Measurements from ENCODE around the gene FEM1A.
"Not testable (repeated sequence)": the region's sequence is repeated elsewhere in the genome, so short reads cannot be mapped to it uniquely, and the experiment has no call there.

The FEM1A gene

DNA sequence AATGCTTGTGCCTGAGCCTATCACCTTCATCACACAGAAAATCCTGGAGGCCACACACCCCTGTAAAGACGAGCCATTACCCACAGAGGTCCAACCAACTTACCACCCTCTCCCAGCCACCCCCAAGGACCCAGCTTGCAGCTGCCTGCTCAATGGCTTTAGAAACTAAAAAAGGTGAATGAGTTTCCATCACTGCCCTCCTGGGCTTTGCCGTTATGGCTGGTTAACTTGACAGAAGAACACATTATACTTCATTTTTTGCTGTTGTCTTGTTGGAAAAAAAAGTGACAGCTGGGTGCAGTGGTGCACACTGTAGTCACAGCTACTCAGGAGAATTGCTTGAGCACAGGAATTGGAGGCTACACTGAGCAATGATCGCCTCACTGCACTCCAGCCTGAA is 17.4 kb upstream of the FEM1A start:
- no peaks in the 10 kb centered on the region for H3K9me3 ChIP-seq (ENCODE audit: control insufficient read depth, low read length)
- H3K4me3 ChIP-seq (ENCODE audit: extremely low read depth, insufficient read depth, low read length, poor library complexity, severe bottlenecking): no peak overlapping the region
- no peaks in the 10 kb centered on the region for H3K36me3 ChIP-seq (ENCODE audit: control insufficient read depth, insufficient read depth, low read length)
- 55 to 62% methylated on average over 2 of the region's 3 CpGs for WGBS, 2 experiments (ENCODE audit: insufficient coverage in 2 of 2)
- no peaks in the 10 kb centered on the region for H3K4me1 ChIP-seq (ENCODE audit: control insufficient read depth, insufficient read depth, low read length, poor library complexity, severe bottlenecking)
- H3K27ac ChIP-seq (ENCODE audit: low read depth, low read length, severe bottlenecking): no peak overlapping the region

DNA sequence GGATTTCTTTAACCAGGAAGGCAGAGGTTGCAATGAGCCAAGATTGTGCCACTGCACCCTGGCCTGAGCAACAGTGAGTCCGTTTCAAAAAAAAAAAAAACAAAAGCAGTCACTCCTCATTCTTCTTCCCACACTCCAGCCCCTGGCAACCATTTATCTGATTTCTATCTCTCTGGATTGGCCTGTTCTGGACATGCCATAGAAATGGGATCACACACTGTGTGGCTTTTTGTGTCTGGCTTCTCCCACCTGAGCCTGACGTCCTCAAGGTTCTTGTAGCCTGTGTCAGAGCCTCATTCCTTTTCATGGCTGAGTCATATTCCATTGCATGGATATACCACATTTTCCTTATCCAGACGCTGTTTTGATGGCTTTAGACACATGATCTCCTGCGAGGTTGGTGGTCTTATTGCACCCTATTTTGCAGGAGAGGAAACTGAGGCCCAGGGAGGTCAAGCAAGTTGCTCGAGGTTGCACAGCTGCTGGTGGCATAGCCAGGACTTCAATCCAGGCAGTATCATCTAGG is 15.8 kb upstream of the FEM1A start:
- no peaks in the 10 kb centered on the region for H3K36me3 ChIP-seq (ENCODE audit: control insufficient read depth, insufficient read depth, low read length)
- H3K9me3 ChIP-seq (ENCODE audit: control insufficient read depth, low read length): no peaks in the 10 kb centered on the region
- H3K4me3 ChIP-seq (ENCODE audit: extremely low read depth, insufficient read depth, low read length, poor library complexity, severe bottlenecking): no peak overlapping the region
- no peaks in the 10 kb centered on the region for H3K4me1 ChIP-seq (ENCODE audit: control insufficient read depth, insufficient read depth, low read length, poor library complexity, severe bottlenecking)
- 49 to 64% methylated on average over 3 to 5 of the region's 5 CpGs for WGBS, 2 experiments (ENCODE audit: insufficient coverage in 2 of 2)
- H3K27ac ChIP-seq (ENCODE audit: low read depth, low read length, severe bottlenecking): no peak overlapping the region

DNA sequence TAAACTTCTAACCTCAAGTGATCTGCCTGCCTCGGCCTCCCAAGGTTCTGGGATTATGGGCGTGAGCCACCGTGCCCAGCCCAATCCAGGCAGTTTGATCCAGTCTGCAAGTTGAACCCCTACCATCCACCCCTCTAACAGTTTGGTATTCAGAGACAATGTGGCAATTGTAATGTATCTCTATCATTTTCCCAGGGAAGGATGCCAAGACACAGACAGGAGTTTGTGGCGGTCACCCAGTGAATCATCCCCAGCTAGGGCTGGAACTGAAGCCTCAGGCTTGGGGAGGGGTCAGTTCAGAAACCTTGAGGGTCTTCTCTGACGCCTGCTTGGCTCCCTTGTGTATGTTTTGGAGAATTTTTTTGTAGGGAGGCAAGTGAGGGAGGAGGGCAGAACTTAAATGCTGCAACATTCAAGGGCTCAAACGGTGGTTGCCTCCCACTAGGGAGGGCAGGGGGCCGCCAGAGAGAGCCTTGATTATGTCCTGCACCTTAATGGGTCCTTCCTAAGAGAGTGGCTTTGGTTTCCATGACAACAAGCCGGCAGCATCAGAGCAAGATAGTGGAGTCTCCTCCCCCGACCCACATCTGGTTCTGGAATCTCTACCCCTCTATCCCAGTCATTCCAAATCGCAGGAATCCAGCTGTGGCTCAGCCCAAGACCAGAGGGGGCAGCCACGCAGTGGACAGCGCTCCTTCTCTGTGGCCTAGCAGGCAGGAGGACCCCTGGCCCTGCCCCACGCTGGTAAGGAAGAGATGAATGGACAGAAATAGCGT is 14.9 kb upstream of the FEM1A start:
- H3K27ac ChIP-seq (ENCODE audit: low read depth, low read length, severe bottlenecking): no peak overlapping the region
- no peaks in the 10 kb centered on the region for H3K4me1 ChIP-seq (ENCODE audit: control insufficient read depth, insufficient read depth, low read length, poor library complexity, severe bottlenecking)
- H3K9me3 ChIP-seq (ENCODE audit: control insufficient read depth, low read length): no peaks in the 10 kb centered on the region
- WGBS, 2 experiments (ENCODE audit: insufficient coverage in 2 of 2): 53 to 58% methylated on average over 8 to 14 of the region's 14 CpGs
- H3K4me3 ChIP-seq (ENCODE audit: extremely low read depth, insufficient read depth, low read length, poor library complexity, severe bottlenecking): no peak overlapping the region
- H3K36me3 ChIP-seq (ENCODE audit: control insufficient read depth, insufficient read depth, low read length): no peaks in the 10 kb centered on the region

DNA sequence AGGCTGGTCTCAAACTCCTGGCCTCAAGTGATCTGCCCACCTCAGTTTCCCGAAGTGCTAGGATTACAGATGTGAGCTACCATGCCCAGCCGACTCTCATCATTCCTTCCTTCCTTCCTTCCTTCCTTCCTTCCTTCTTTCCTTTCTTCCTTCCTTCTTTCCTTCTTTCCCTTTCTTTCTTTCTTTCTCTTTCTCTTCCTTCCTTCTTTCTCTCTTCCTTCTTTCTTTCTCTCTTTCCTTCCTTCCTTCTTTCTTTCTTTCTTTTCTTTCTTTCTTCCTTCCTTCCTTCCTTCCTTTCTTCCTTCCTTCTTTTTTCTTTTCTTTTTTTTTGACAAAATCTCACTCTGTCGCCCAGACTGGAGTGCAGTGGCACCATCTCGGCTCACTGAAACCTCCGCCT is 13.4 kb upstream of the FEM1A start:
- H3K36me3 ChIP-seq (ENCODE audit: control insufficient read depth, insufficient read depth, low read length); H3K27ac ChIP-seq (ENCODE audit: low read depth, low read length, severe bottlenecking); H3K4me3 ChIP-seq (ENCODE audit: extremely low read depth, insufficient read depth, low read length, poor library complexity, severe bottlenecking); H3K9me3 ChIP-seq (ENCODE audit: control insufficient read depth, low read length); H3K4me1 ChIP-seq (ENCODE audit: control insufficient read depth, insufficient read depth, low read length, poor library complexity, severe bottlenecking): not testable (repeated sequence)
- WGBS, 2 experiments (ENCODE audit: insufficient coverage in 2 of 2): 72 to 84% methylated on average over 5 of the region's 5 CpGs

DNA sequence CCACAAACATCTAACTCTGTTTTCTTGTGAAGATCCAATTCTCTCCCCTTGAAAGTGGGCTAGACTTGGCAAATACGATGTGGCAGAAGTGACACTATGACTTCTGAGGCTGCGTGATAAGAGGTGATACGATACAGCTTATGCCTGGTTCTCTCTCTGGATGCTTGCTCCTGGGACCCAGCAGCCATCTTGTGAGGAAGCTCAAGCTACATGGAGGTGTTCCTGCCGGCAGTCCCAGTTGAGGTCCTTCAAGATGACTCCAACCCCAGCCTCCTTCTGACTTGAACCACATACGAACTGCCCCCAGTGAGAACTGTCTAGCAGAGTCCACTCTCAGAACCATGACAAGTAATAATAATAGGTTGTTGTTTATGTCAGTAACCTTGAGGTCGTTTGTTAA is 10.7 kb upstream of the FEM1A start:
- WGBS, 2 experiments (ENCODE audit: insufficient coverage in 2 of 2): 67 to 89% methylated on average over 3 to 4 of the region's 6 CpGs
- Histone ChIP-seq H3K36me3 (ENCODE audit: control insufficient read depth, insufficient read depth, low read length) (no peaks in the 10 kb centered on the region), H3K9me3 (ENCODE audit: control insufficient read depth, low read length) (no peaks in the 10 kb centered on the region), H3K4me1 (ENCODE audit: control insufficient read depth, insufficient read depth, low read length, poor library complexity, severe bottlenecking) (no peaks in the 10 kb centered on the region), H3K4me3 (ENCODE audit: extremely low read depth, insufficient read depth, low read length, poor library complexity, severe bottlenecking) (no peak overlapping the region), H3K27ac (ENCODE audit: low read depth, low read length, severe bottlenecking) (no peak overlapping the region)

DNA sequence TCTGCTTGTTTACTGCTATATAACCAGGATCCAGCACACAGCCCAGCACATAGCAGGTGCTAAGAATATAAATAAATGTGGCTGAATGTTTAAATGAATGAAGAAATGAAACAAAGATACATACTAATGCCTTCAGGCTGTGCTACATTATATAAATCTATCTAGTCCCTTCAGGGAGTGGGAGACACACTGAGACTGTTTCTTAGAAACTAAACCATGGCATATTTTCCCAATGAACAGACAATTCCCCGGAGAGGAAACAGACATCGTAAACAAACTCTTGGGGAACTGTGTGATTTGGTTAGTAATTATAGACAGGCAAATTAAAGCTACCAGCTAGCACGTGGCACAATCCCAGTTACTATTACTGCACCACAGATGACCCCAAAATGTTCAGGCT is 9.7 kb upstream of the FEM1A start:
- Histone ChIP-seq H3K4me1 (ENCODE audit: control insufficient read depth, insufficient read depth, low read length, poor library complexity, severe bottlenecking) (no peaks in the 10 kb centered on the region), H3K4me3 (ENCODE audit: extremely low read depth, insufficient read depth, low read length, poor library complexity, severe bottlenecking) (no peak overlapping the region), H3K36me3 (ENCODE audit: control insufficient read depth, insufficient read depth, low read length) (no peaks in the 10 kb centered on the region), H3K27ac (ENCODE audit: low read depth, low read length, severe bottlenecking) (no peak overlapping the region), H3K9me3 (ENCODE audit: control insufficient read depth, low read length) (no peaks in the 10 kb centered on the region)
- no CpG with 5 or more reads among the region's 3 CpGs for whole genome bisulfite sequencing, 2 experiments (ENCODE audit: insufficient coverage in 2 of 2)

DNA sequence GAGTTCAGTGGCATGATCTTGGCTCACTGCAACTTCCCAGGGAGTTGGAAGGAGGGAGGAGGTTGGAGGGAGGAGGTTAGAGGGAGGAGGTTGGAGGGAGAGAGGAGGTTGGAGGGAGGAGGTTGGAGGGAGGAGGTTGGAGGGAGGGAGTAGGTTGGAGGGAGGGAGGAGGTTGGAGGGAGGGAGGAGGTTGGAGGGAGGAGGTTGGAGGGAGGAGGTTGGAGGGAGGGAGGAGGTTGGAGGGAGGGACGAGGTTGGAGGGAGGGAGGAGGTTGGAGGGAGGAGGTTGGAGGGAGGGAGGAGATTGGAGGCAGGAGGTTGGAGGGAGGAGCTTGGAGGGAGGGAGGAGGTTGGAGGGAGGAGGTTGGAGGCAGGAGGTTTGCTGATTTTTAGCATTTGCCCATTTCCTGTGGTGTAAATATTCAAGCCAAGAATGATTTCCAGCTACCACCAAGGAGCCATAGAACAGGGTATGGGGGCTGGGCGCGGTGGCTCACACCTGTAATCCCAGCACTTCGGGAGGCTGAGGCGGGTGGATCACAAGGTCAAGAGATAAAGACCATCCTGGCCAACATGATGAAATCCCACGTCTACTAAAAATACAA is 5.0 kb upstream of the FEM1A start:
- not testable (repeated sequence) for H3K36me3 ChIP-seq (ENCODE audit: control insufficient read depth, insufficient read depth, low read length); H3K4me3 ChIP-seq (ENCODE audit: extremely low read depth, insufficient read depth, low read length, poor library complexity, severe bottlenecking); H3K4me1 ChIP-seq (ENCODE audit: control insufficient read depth, insufficient read depth, low read length, poor library complexity, severe bottlenecking); H3K9me3 ChIP-seq (ENCODE audit: control insufficient read depth, low read length); H3K27ac ChIP-seq (ENCODE audit: low read depth, low read length, severe bottlenecking)
- WGBS, 2 experiments (ENCODE audit: insufficient coverage in 2 of 2): 84 to 93% methylated on average over 5 of the region's 6 CpGs

DNA sequence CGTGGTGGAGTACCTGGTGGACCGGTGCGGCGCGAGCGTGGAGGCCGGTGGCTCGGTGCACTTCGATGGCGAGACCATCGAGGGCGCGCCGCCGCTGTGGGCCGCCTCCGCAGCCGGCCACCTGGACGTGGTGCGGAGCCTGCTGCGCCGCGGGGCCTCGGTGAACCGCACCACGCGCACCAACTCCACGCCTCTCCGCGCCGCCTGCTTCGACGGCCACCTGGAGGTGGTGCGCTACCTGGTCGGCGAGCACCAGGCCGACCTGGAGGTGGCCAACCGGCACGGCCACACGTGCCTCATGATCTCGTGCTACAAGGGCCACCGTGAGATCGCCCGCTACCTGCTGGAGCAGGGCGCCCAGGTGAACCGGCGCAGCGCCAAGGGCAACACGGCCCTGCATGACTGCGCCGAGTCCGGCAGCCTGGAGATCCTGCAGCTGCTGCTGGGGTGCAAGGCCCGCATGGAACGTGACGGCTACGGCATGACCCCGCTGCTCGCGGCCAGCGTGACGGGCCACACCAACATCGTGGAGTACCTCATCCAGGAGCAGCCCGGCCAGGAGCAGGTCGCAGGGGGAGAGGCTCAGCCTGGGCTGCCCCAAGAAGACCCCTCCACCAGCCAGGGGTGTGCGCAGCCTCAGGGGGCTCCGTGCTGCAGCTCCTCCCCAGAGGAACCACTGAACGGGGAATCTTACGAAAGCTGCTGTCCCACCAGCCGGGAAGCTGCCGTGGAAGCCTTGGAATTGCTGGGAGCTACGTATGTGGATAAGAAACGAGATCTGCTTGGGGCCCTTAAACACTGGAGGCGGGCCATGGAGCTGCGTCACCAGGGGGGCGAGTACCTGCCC is 708 bp downstream of the FEM1A start:
- H3K4me1 ChIP-seq (ENCODE audit: control insufficient read depth, insufficient read depth, low read length, poor library complexity, severe bottlenecking); H3K9me3 ChIP-seq (ENCODE audit: control insufficient read depth, low read length): not testable (repeated sequence)
- Histone ChIP-seq H3K36me3 (ENCODE audit: control insufficient read depth, insufficient read depth, low read length) (peaks cover 32% of the 10 kb centered on the region), H3K27ac (ENCODE audit: low read depth, low read length, severe bottlenecking) (peak overlapping the region; percentile 90), H3K4me3 (ENCODE audit: extremely low read depth, insufficient read depth, low read length, poor library complexity, severe bottlenecking) (peak overlapping the region; percentile 68)
- WGBS, 2 experiments (ENCODE audit: insufficient coverage in 2 of 2): 10 to 18% methylated on average over 59 to 65 of the region's 75 CpGs

DNA sequence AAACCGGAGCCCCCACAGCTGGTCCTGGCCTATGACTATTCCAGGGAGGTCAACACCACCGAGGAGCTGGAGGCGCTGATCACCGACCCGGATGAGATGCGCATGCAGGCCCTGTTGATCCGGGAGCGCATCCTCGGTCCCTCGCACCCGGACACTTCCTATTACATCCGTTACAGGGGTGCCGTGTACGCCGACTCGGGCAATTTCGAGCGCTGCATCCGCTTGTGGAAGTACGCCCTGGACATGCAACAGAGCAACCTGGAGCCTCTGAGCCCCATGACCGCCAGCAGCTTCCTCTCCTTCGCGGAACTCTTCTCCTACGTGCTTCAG is 1.3 kb downstream of the FEM1A start:
- Histone ChIP-seq H3K4me3 (ENCODE audit: extremely low read depth, insufficient read depth, low read length, poor library complexity, severe bottlenecking) (peak overlapping the region; percentile 68), H3K36me3 (ENCODE audit: control insufficient read depth, insufficient read depth, low read length) (peaks cover 37% of the 10 kb centered on the region)
- H3K4me1 ChIP-seq (ENCODE audit: control insufficient read depth, insufficient read depth, low read length, poor library complexity, severe bottlenecking); H3K9me3 ChIP-seq (ENCODE audit: control insufficient read depth, low read length); H3K27ac ChIP-seq (ENCODE audit: low read depth, low read length, severe bottlenecking): not testable (repeated sequence)
- WGBS, 2 experiments (ENCODE audit: insufficient coverage in 2 of 2): 90 to 94% methylated on average over 20 to 24 of the region's 24 CpGs

DNA sequence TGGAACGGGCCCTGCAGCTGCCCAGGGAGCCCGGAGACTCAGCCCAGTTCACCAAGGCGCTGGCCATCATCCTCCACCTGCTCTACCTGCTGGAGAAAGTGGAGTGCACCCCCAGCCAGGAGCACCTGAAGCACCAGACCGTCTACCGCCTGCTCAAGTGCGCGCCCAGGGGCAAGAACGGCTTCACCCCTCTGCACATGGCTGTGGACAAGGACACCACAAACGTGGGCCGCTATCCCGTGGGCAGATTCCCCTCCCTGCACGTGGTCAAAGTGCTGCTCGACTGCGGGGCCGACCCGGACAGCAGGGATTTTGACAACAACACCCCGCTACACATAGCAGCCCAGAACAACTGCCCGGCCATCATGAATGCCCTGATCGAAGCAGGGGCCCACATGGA is 1.7 kb downstream of the FEM1A start:
- not testable (repeated sequence) for H3K27ac ChIP-seq (ENCODE audit: low read depth, low read length, severe bottlenecking); H3K9me3 ChIP-seq (ENCODE audit: control insufficient read depth, low read length); H3K4me3 ChIP-seq (ENCODE audit: extremely low read depth, insufficient read depth, low read length, poor library complexity, severe bottlenecking); H3K4me1 ChIP-seq (ENCODE audit: control insufficient read depth, insufficient read depth, low read length, poor library complexity, severe bottlenecking)
- H3K36me3 ChIP-seq (ENCODE audit: control insufficient read depth, insufficient read depth, low read length): peaks cover 37% of the 10 kb centered on the region
- 95 to 96% methylated on average over 14 to 17 of the region's 19 CpGs for WGBS, 2 experiments (ENCODE audit: insufficient coverage in 2 of 2)

Measured in mesodermal cell (in vitro differentiated cells).